B cell (primary cell): ENCODE results near the gene ARHGEF6. TPM values are rescaled to one million over a fixed set of nuclear protein-coding genes. Genes with fewer than 3 reads are reported as not detected.

Experiments used
- ATAC-seq: fragments of 200-7000 bp; cut with Tn5 transposase; one replicate; pipeline ENCODE4 v1.10.0; 2021; ENCODE audit warnings: low read depth, mild to moderate bottlenecking, moderate number of reproducible peaks, moderate library complexity
- CTCF ChIA-PET: fragments of 350-600 bp; sonication (Branson Sonifier 250); formaldehyde crosslinking; loops from one replicate; lab custom pipeline; 2021; ENCODE audit warnings: antibody characterized with exemption, inconsistent platforms; lab: Charles Lee
- POLR2A ChIA-PET: fragments of 350-600 bp; sonication (Branson Sonifier 250); formaldehyde crosslinking; loops from one replicate; lab custom pipeline; 2021; ENCODE audit warnings: antibody characterized with exemption; lab: Charles Lee
- DNase-seq: peaks from one replicate; pipeline ENCODE4 v3.0.0; 2013
- H2AFZ ChIP-seq: 2 replicates; pipeline ENCODE4 v1.6.1; 2012; ENCODE audit warnings: mild to moderate bottlenecking, low read depth, low read length; ENCODE audit not compliant: insufficient read depth, poor library complexity, severe bottlenecking
- H3K27ac ChIP-seq, 2 donors: 1 replicate in 1 of 2; 2 replicates in 1 of 2; pipeline ENCODE4 v1.5.1; 2012 to 2013; ENCODE audit warnings: low read length in 2 of 2, mild to moderate bottlenecking in 2 of 2, moderate library complexity in 1 of 2
- H3K27me3 ChIP-seq, 4 experiments: fragments of 200-600 bp in 1 of 4; sonication (generic) in 1 of 4; replicated peaks in 1 of 4; 1 replicate in 2 of 4; 2 replicates in 2 of 4; pipeline versions ENCODE4 v1.6.1 to v1.7.0; 2013 to 2016; ENCODE audit warnings: low read length in 3 of 4, mild to moderate bottlenecking in 2 of 4, mixed read lengths in 1 of 4, moderate library complexity in 1 of 4; ENCODE audit not compliant: insufficient read depth in 4 of 4, control insufficient read depth in 3 of 4; ENCODE audit errors: control extremely low read depth in 1 of 4
- H3K36me3 ChIP-seq, 2 experiments: replicated peaks in 1 of 2; 1 replicate in 1 of 2; 2 replicates in 1 of 2; pipeline versions ENCODE4 v1.6.1 to v1.7.1; 2013; ENCODE audit warnings: low read length in 1 of 2; ENCODE audit not compliant: insufficient read depth in 2 of 2, control insufficient read depth in 1 of 2; ENCODE audit errors: control extremely low read depth in 1 of 2, extremely low read depth in 1 of 2
- H3K4me1 ChIP-seq, 2 donors: fragments of 200-600 bp in 1 of 2; sonication (generic) in 1 of 2; 1 replicate in 1 of 2; 2 replicates in 1 of 2; pipeline versions ENCODE4 v1.5.1 to v1.6.1; 2013 to 2017; ENCODE audit warnings: low read length in 2 of 2; ENCODE audit not compliant: control insufficient read depth in 2 of 2, insufficient read depth in 2 of 2
- H3K4me2 ChIP-seq: replicated peaks from 2 replicates; pipeline ENCODE3; 2012; ENCODE audit warnings: mild to moderate bottlenecking, low read depth, low read length; ENCODE audit not compliant: poor library complexity, severe bottlenecking
- H3K4me3 ChIP-seq, 5 experiments: fragments of 200-600 bp in 1 of 5; sonication (generic) in 1 of 5; 1 replicate in 3 of 5; 2 replicates in 2 of 5; pipeline versions ENCODE4 v1.5.1 to v1.7.0; 2011 to 2016; ENCODE audit warnings: low read length in 4 of 5, mild to moderate bottlenecking in 4 of 5, low read depth in 2 of 5, control low read depth in 1 of 5, moderate library complexity in 1 of 5; ENCODE audit not compliant: insufficient read depth in 1 of 5; ENCODE audit errors: control extremely low read depth in 1 of 5, extremely low read depth in 1 of 5
- H3K79me2 ChIP-seq: fragments of 200-600 bp; sonication (generic); one replicate; pipeline ENCODE4 v1.6.0; 2016; ENCODE audit warnings: low read length; ENCODE audit not compliant: control insufficient read depth, insufficient read depth
- H3K9ac ChIP-seq: fragments of 200-600 bp; sonication (generic); 2 replicates; pipeline ENCODE4 v1.6.1; 2017; ENCODE audit warnings: mild to moderate bottlenecking, low read length, moderate library complexity
- H3K9me3 ChIP-seq, 3 donors: one replicate each; pipeline versions ENCODE4 v1.6.1 to v1.7.1; 2013; ENCODE audit warnings: low read length in 2 of 3; ENCODE audit not compliant: control insufficient read depth in 2 of 3, insufficient read depth in 1 of 3; ENCODE audit errors: control extremely low read depth in 1 of 3
- H4K20me1 ChIP-seq: 2 replicates; pipeline ENCODE4 v1.6.0; 2012; ENCODE audit warnings: mild to moderate bottlenecking, low read length; ENCODE audit not compliant: insufficient read depth, control insufficient read depth, poor library complexity, severe bottlenecking
- H3K27ac Mint-ChIP-seq: one replicate; pipeline ENCODE4 v1.8.0; 2021; ENCODE audit warnings: mixed read lengths
- H3K27me3 Mint-ChIP-seq: one replicate; pipeline ENCODE4 v1.8.0; 2021; ENCODE audit warnings: mixed read lengths
- H3K4me1 Mint-ChIP-seq: one replicate; pipeline ENCODE4 v1.8.0; 2021; ENCODE audit warnings: mixed read lengths
- H3K4me3 Mint-ChIP-seq: one replicate; pipeline ENCODE4 v1.8.0; 2021; ENCODE audit warnings: mixed read lengths
- H3K9me3 Mint-ChIP-seq: one replicate; pipeline ENCODE4 v1.8.0; 2022; ENCODE audit warnings: mixed read lengths; ENCODE audit not compliant: insufficient read depth
- EZH2 ChIP-seq: IDR thresholded peaks from 2 replicates; pipeline ENCODE4 v1.6.1; 2012; ENCODE audit warnings: borderline replicate concordance, low read depth, mild to moderate bottlenecking, moderate library complexity, low read length; ENCODE audit not compliant: insufficient read depth, poor library complexity, severe bottlenecking
- WGBS: methylation state at CpG from one replicate; pipeline ENCODE4 v1.1.5; 2013; ENCODE audit warnings: missing lambda C conversion rate; ENCODE audit not compliant: insufficient coverage; 5-methylcytosine and 5-hydroxymethylcytosine counted together
- intact Hi-C: fragments of 100-400 bp; cut with micrococcal nuclease; formaldehyde crosslinking; loops from one replicate; pipeline ENCODE4 v1.10.0; 2022
- polyA plus RNA-seq: library from polyadenylated mRNA; depleted of rRNA; stranded (reverse); fragments of >200 nt; gene quantifications from 2 replicates; pipeline ENCODE4 v1.2.3, GENCODE V29; 2012
- total RNA-seq, 2 donors: library from RNA; stranded (reverse); fragments of 120-200 nt in 1 of 2; gene quantifications; 1 replicate in 1 of 2; 2 replicates in 1 of 2; pipeline versions ENCODE4 v1.2.3 to v1.2.4, GENCODE V29; 2013 to 2022
- TF ChIP-seq, protein P1 (sequence below): fragments of 200-600 bp; IDR thresholded peaks from one replicate; pipeline ENCODE4 v1.8.0; 2022; ENCODE audit warnings: antibody characterized with exemption, mild to moderate bottlenecking

ARHGEF6 gene
- total and polyA plus RNA-seq, 2 donors (not counting 1 experiment from before 2014, with no cell fraction given) = 29.6 to 43.4 TPM

DNA sequence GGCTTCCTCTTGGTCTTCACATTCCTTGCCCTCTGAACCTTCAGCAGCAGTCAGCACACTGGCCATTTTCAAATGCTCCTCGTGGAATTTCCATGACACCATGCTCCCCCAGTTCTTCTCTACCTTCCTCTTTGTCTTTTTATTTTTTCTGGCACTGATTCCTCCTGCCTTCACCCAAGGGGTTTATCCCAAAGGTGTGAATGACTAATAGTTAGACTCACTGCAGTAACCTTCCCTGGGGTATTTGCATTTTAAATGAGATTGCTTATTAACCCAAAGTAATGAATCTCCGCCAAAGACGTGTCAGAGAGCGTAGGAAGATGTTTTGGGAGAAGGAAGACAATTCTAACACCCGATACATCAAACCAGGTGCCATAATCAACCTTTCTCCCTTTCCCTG lies 96.6 kb downstream of the ARHGEF6 start:
- TF ChIP-seq EZH2 = no peak
- TF ChIP-seq, protein P1, sequence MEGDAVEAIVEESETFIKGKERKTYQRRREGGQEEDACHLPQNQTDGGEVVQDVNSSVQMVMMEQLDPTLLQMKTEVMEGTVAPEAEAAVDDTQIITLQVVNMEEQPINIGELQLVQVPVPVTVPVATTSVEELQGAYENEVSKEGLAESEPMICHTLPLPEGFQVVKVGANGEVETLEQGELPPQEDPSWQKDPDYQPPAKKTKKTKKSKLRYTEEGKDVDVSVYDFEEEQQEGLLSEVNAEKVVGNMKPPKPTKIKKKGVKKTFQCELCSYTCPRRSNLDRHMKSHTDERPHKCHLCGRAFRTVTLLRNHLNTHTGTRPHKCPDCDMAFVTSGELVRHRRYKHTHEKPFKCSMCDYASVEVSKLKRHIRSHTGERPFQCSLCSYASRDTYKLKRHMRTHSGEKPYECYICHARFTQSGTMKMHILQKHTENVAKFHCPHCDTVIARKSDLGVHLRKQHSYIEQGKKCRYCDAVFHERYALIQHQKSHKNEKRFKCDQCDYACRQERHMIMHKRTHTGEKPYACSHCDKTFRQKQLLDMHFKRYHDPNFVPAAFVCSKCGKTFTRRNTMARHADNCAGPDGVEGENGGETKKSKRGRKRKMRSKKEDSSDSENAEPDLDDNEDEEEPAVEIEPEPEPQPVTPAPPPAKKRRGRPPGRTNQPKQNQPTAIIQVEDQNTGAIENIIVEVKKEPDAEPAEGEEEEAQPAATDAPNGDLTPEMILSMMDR = no peak
- DNase-seq (no peak), ATAC-seq (no peak)
- H3K4me3 Mint-ChIP-seq = no peak overlapping the region
- H3K9ac ChIP-seq = no peak overlapping the region
- no peak overlapping the region for H3K27ac ChIP-seq
- no peaks in the 10 kb centered on the region for H3K9me3 ChIP-seq
- H3K4me3 ChIP-seq = no peak overlapping the region
- no peaks in the 10 kb centered on the region for H3K27me3 Mint-ChIP-seq
- H3K79me2 ChIP-seq = no peaks in the 10 kb centered on the region
- H3K4me1 ChIP-seq = no peaks in the 10 kb centered on the region
- H3K27me3 ChIP-seq = no peaks in the 10 kb centered on the region
- intact Hi-C loops = no loop called here
- H2AFZ ChIP-seq = no peak overlapping the region
- H3K4me1 Mint-ChIP-seq = peaks cover 2% of the 10 kb centered on the region
- no peaks in the 10 kb centered on the region for H4K20me1 ChIP-seq
- H3K36me3 ChIP-seq = peaks cover 3 to 52% of the 10 kb centered on the region in 2 experiments
- H3K9me3 Mint-ChIP-seq = no peaks in the 10 kb centered on the region
- H3K27ac Mint-ChIP-seq = no peak overlapping the region
- WGBS = no CpG with 5 or more reads among the region's 5 CpGs
- ChIA-PET POLR2A (no interaction called here), CTCF (no interaction called here)
- H3K4me2 ChIP-seq = no peak overlapping the region

DNA sequence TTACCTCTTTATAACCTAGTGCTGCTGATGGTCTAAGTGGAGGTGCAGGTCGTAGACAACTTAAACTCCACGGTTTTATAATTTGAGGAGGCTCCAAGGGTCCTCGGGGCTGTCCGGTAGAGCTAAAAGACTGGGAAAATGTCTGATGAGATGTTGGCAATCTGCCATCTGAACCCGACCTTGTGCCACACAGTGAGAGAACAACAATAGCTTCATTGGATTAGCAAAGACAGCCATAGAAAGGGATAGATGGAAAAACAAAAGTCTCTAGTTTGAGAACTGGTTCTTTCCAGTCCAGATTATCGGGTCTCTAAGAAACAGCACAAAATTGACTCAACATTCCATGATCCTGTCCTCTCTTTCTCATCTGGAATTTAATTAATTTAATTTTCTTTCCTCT lies 101.2 kb downstream of the ARHGEF6 start:
- Mint-ChIP-seq H3K27me3 (no peaks in the 10 kb centered on the region), H3K27ac (no peak overlapping the region), H3K4me1 (peaks cover 3% of the 10 kb centered on the region), H3K9me3 (no peaks in the 10 kb centered on the region), H3K4me3 (no peak overlapping the region)
- no peak overlapping the region for H3K9ac ChIP-seq
- no peak overlapping the region for H3K27ac ChIP-seq
- TF ChIP-seq, protein P1 = no peak
- no peak for TF ChIP-seq EZH2
- intact Hi-C loops = no loop called here
- H3K79me2 ChIP-seq = no peaks in the 10 kb centered on the region
- H3K4me1 ChIP-seq = no peaks in the 10 kb centered on the region
- CTCF ChIA-PET = no interaction called here
- H3K4me3 ChIP-seq = no peak overlapping the region
- H3K9me3 ChIP-seq = no peaks in the 10 kb centered on the region
- POLR2A ChIA-PET = no interaction called here
- H4K20me1 ChIP-seq = no peaks in the 10 kb centered on the region
- H2AFZ ChIP-seq = no peak overlapping the region
- ATAC-seq = no peak
- no peaks in the 10 kb centered on the region for H3K27me3 ChIP-seq
- H3K4me2 ChIP-seq = no peak overlapping the region
- 80% methylated on average over 1 of the region's 6 CpGs for WGBS
- DNase-seq = no peak
- H3K36me3 ChIP-seq = peaks cover 1 to 46% of the 10 kb centered on the region in 2 experiments
